Colonic mucosa (tissue), 4 donors: Measurements from ENCODE around the gene LDLRAD2. TPM values are rescaled to one million over a fixed set of nuclear protein-coding genes. Genes with fewer than 3 reads are reported as not detected.

ENCODE experiments used
- DNase-seq: peaks from one replicate; pipeline ENCODE4 v3.0.0-alpha.2; 2020
- H3K27ac ChIP-seq: fragments of 200-600 bp; one replicate; pipeline ENCODE4 v1.8.0; 2021
- H3K27me3 ChIP-seq: fragments of 200-600 bp; one replicate; pipeline ENCODE4 v1.8.0; 2021
- H3K36me3 ChIP-seq: fragments of 200-600 bp; one replicate; pipeline ENCODE4 v1.8.0; 2021
- H3K4me1 ChIP-seq: fragments of 200-600 bp; one replicate; pipeline ENCODE4 v1.8.0; 2021; ENCODE audit warnings: mild to moderate bottlenecking
- H3K4me3 ChIP-seq: fragments of 200-600 bp; one replicate; pipeline ENCODE4 v1.8.0; 2021
- H3K9ac ChIP-seq, 2 donors: one replicate each; pipeline ENCODE4 v1.7.0; 2013; ENCODE audit warnings: control low read depth in 2 of 2, low read depth in 2 of 2, low read length in 2 of 2
- H3K9me3 ChIP-seq: fragments of 200-600 bp; one replicate; pipeline ENCODE4 v1.8.0; 2021
- CTCF ChIP-seq: fragments of 200-600 bp; IDR thresholded peaks from one replicate; pipeline ENCODE4 v1.8.0; 2022; ENCODE audit warnings: antibody characterized with exemption, mild to moderate bottlenecking
- intact Hi-C: fragments of 100-400 bp; cut with DNase I; formaldehyde crosslinking; loops from one replicate; pipeline ENCODE4 v1.14.1; 2022
- total RNA-seq, 2 donors: library from RNA; stranded (reverse); fragmentation: NEBNext Ultra II Directional in 1 of 2; extraction: Animal tissue kit (Norgen Biotek cat#: 25700) in 1 of 2; gene quantifications; one replicate each; pipeline ENCODE4 v1.2.1, GENCODE V29; 2021
- donor health status: healthy.
- donor health status: DM: no; HTN: no; CAD: no.
- donor health status: DM: no; HTN: no; CAD: no.

The LDLRAD2 gene
- total RNA-seq, 2 donors from 2014 or later = 0.08 to 0.25 TPM

- Histone ChIP-seq H3K27me3 (no peaks in the 10 kb centered on the region), H3K36me3 (peaks cover 8% of the 10 kb centered on the region), H3K27ac (no peak overlapping the region), H3K4me3 (no peak overlapping the region), H3K9me3 (no peaks in the 10 kb centered on the region), H3K9ac (no peak overlapping the region), H3K4me1 (no peaks in the 10 kb centered on the region)
- no peak for TF ChIP-seq CTCF
- DNase-seq = no peak
- intact Hi-C loops = no loop called here
These were observed 16.6 kb downstream of the LDLRAD2 start for GRCh38 chr1:21828506-21829210.

GRCh38 chr1:21829294-21829693 lies 17.2 kb downstream of the LDLRAD2 start:
- no peak overlapping the region for H3K27ac ChIP-seq
- no peak for TF ChIP-seq CTCF
- no peak overlapping the region for H3K9ac ChIP-seq
- no peaks in the 10 kb centered on the region for H3K9me3 ChIP-seq
- no peaks in the 10 kb centered on the region for H3K27me3 ChIP-seq
- intact Hi-C loops = no loop called here
- no peak for DNase-seq
- H3K36me3 ChIP-seq = peaks cover 8% of the 10 kb centered on the region
- H3K4me3 ChIP-seq = no peak overlapping the region
- H3K4me1 ChIP-seq = no peaks in the 10 kb centered on the region

- H3K4me3 ChIP-seq = no peak overlapping the region
- H3K4me1 ChIP-seq = no peaks in the 10 kb centered on the region
- DNase-seq = no peak
- peaks cover 16% of the 10 kb centered on the region for H3K36me3 ChIP-seq
- H3K27ac ChIP-seq = no peak overlapping the region
- no peak for TF ChIP-seq CTCF
- no peak overlapping the region for H3K9ac ChIP-seq
- H3K9me3 ChIP-seq = no peaks in the 10 kb centered on the region
- no peaks in the 10 kb centered on the region for H3K27me3 ChIP-seq
- intact Hi-C loops = no loop called here
These were observed 18.9 kb downstream of the LDLRAD2 start for GRCh38 chr1:21830792-21831453.

DNA sequence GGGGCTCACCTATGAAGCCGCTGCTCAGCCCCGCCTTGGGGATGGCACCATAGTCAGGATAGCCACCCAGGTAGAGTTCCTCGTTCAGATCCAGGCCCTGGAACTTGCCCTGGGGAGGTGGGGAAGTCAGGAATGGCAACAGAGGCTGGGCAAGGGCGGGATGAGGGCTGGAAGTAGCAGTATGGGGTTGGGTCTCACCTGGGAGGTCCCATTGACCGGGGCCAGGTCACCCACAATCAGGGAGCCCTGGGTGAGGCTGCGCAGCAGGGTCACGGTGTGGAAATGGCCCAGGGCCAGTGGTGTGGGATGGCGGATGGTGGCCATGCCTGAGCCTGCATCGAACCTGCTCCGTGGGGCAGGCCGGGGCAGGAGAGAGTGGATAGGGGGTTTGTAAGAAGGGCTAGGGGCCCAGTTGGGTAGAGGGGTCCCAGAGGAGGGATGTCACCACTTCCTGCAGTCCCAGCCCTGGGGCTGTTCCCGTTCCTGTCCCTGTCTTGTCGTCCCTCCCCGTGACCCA lies 19.4 kb downstream of the LDLRAD2 start:
- Histone ChIP-seq H3K4me3 (no peak overlapping the region), H3K27ac (no peak overlapping the region), H3K9me3 (no peaks in the 10 kb centered on the region), H3K36me3 (peaks cover 16% of the 10 kb centered on the region), H3K27me3 (no peaks in the 10 kb centered on the region), H3K4me1 (no peaks in the 10 kb centered on the region), H3K9ac (no peak overlapping the region)
- intact Hi-C loops = no loop called here
- no peak for DNase-seq
- no peak for TF ChIP-seq CTCF

DNA sequence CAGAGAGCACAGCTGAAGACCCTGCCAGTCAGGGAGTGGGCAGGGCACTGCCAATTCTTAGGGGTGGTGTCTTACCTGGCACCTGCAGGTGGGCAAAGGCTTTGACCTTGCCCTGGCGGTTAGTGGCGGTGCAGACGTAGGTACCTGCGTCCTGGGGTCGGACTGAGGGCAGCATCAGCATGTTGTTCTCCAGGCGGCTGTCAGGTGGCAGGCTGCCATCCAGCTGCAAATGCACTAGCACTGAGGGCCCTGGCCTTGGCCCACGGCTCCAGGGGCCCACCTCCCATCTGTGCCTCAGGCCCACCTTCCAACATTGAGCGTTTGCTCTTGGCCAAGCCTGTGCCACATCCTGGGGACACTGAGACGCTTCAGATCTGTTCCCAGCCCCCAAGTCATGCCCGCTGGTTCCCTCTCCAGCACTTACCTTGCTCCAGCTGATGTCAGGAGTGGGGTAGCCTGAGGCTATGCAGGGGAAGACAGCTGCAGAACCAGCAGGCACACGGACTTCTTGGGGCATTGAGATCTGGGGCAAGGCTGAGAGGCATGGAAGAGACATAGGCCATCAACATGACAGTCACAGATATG lies 21.4 kb downstream of the LDLRAD2 start:
- H3K4me3 ChIP-seq = no peak overlapping the region
- no peak for DNase-seq
- no peaks in the 10 kb centered on the region for H3K27me3 ChIP-seq
- no peak overlapping the region for H3K9ac ChIP-seq
- no peak overlapping the region for H3K27ac ChIP-seq
- intact Hi-C loops = no loop called here
- H3K36me3 ChIP-seq = peaks cover 18% of the 10 kb centered on the region
- H3K4me1 ChIP-seq = no peaks in the 10 kb centered on the region
- no peaks in the 10 kb centered on the region for H3K9me3 ChIP-seq
- TF ChIP-seq CTCF = no peak
